OCI-LY7 (cell line): Measurements from ENCODE around the gene MAP2K2.

Experiments used
- CTCF ChIP-seq: fragments of 200-600 bp; sonication (generic); conservative IDR thresholded peaks from 2 replicates; pipeline ENCODE4 v1.5.1; 2014; ENCODE audit warnings: mild to moderate bottlenecking, antibody characterized with exemption, low read length, moderate library complexity, mixed read lengths
- EZH2phosphoT487 ChIP-seq: fragments of 200-600 bp; sonication (generic); IDR thresholded peaks from 2 replicates; pipeline ENCODE4 v1.6.1; 2018; ENCODE audit warnings: low read depth, borderline replicate concordance, mild to moderate bottlenecking, mixed run types, antibody characterized with exemption, low read length, moderate library complexity, mixed read lengths

- TF ChIP-seq CTCF (no peak), EZH2phosphoT487 (no peak)
Measured at GRCh38 chr19:4067396-4068046, 56.4 kb downstream of the MAP2K2 start.
